Measurements from ENCODE around the gene DYRK3.

DYRK3 gene

GRCh38 chr1:206589206-206589605, 46.1 kb upstream of the DYRK3 start:
- no peak overlapping the region for H3K9ac ChIP-seq
- no peak for TF ChIP-seq CTCF (conservative IDR thresholded peaks at IDR 0.05; ENCODE audit: low read depth, low read length)
- H2AFZ ChIP-seq (ENCODE audit: low read depth) = no peak overlapping the region
- H3K4me1 ChIP-seq (ENCODE audit: low read depth, poor library complexity, severe bottlenecking) = peaks cover 12% of the 10 kb centered on the region
- H3K27me3 ChIP-seq (ENCODE audit: insufficient read depth, low read depth) = no peaks in the 10 kb centered on the region
- no peaks in the 10 kb centered on the region for H4K20me1 ChIP-seq (ENCODE audit: insufficient read depth)
- no peak overlapping the region for H3K4me2 ChIP-seq
- H3K79me2 ChIP-seq (ENCODE audit: insufficient read depth, low read depth) = no peaks in the 10 kb centered on the region
- peaks cover 21% of the 10 kb centered on the region; the same call in 1 of the 2 replicates for H3K36me3 ChIP-seq (ENCODE audit: insufficient read depth)
- H3K27ac ChIP-seq = no peak overlapping the region
- H3K4me3 ChIP-seq (IDR thresholded peaks at IDR 0.05; ENCODE audit: insufficient read depth, low read depth, low read length) = no peak overlapping the region

- H3K9ac ChIP-seq = no peak overlapping the region
- H3K27me3 ChIP-seq (ENCODE audit: insufficient read depth, low read depth) = no peaks in the 10 kb centered on the region
- no peaks in the 10 kb centered on the region for H4K20me1 ChIP-seq (ENCODE audit: insufficient read depth)
- peaks cover 16% of the 10 kb centered on the region; the same call in 1 of the 2 replicates for H3K36me3 ChIP-seq (ENCODE audit: insufficient read depth)
- no peak overlapping the region for H2AFZ ChIP-seq (ENCODE audit: low read depth)
- no peak overlapping the region for H3K4me2 ChIP-seq
- H3K79me2 ChIP-seq (ENCODE audit: insufficient read depth, low read depth) = no peaks in the 10 kb centered on the region
- no peak overlapping the region for H3K4me3 ChIP-seq (IDR thresholded peaks at IDR 0.05; ENCODE audit: insufficient read depth, low read depth, low read length)
- peaks cover 12% of the 10 kb centered on the region for H3K4me1 ChIP-seq (ENCODE audit: low read depth, poor library complexity, severe bottlenecking)
- H3K27ac ChIP-seq = peak overlapping the region; percentile 6; the same call in 1 of the 2 replicates
- peak; percentile 55; the same call in 1 of the 2 replicates for TF ChIP-seq CTCF (conservative IDR thresholded peaks at IDR 0.05; ENCODE audit: low read depth, low read length)
These were observed 45.1 kb upstream of the DYRK3 start for GRCh38 chr1:206590025-206590758.

GRCh38 chr1:206591226-206591625, 44.1 kb upstream of the DYRK3 start:
- Histone ChIP-seq H3K4me3 (IDR thresholded peaks at IDR 0.05; ENCODE audit: insufficient read depth, low read depth, low read length) (no peak overlapping the region), H3K36me3 (ENCODE audit: insufficient read depth) (peaks cover 10% of the 10 kb centered on the region; the same call in 1 of the 2 replicates), H3K4me2 (no peak overlapping the region), H4K20me1 (ENCODE audit: insufficient read depth) (no peaks in the 10 kb centered on the region), H2AFZ (ENCODE audit: low read depth) (no peak overlapping the region), H3K4me1 (ENCODE audit: low read depth, poor library complexity, severe bottlenecking) (peaks cover 12% of the 10 kb centered on the region), H3K9ac (no peak overlapping the region), H3K27ac (no peak overlapping the region), H3K79me2 (ENCODE audit: insufficient read depth, low read depth) (no peaks in the 10 kb centered on the region), H3K27me3 (ENCODE audit: insufficient read depth, low read depth) (no peaks in the 10 kb centered on the region)
- TF ChIP-seq CTCF (conservative IDR thresholded peaks at IDR 0.05; ENCODE audit: low read depth, low read length) = no peak

- Histone ChIP-seq H3K79me2 (ENCODE audit: insufficient read depth, low read depth) (no peaks in the 10 kb centered on the region), H3K27me3 (ENCODE audit: insufficient read depth, low read depth) (no peaks in the 10 kb centered on the region), H3K36me3 (ENCODE audit: insufficient read depth) (peaks cover 10% of the 10 kb centered on the region; the same call in 1 of the 2 replicates), H3K4me3 (IDR thresholded peaks at IDR 0.05; ENCODE audit: insufficient read depth, low read depth, low read length) (no peak overlapping the region), H3K27ac (no peak overlapping the region), H3K9ac (no peak overlapping the region), H2AFZ (ENCODE audit: low read depth) (no peak overlapping the region), H3K4me2 (no peak overlapping the region), H4K20me1 (ENCODE audit: insufficient read depth) (no peaks in the 10 kb centered on the region), H3K4me1 (ENCODE audit: low read depth, poor library complexity, severe bottlenecking) (peaks cover 12% of the 10 kb centered on the region)
- TF ChIP-seq CTCF (conservative IDR thresholded peaks at IDR 0.05; ENCODE audit: low read depth, low read length) = no peak
These were observed 43.6 kb upstream of the DYRK3 start for GRCh38 chr1:206591696-206592095.
